IMR-90 (cell line): ENCODE measurements around the gene SLIT3. TPM values are rescaled to one million over a fixed set of nuclear protein-coding genes. Genes with fewer than 3 reads are reported as not detected.
"Not testable (repeated sequence)": the region's sequence is repeated elsewhere in the genome, so short reads cannot be mapped to it uniquely, and the experiment has no call there.

Experiments used
- ATAC-seq: fragments of 200-7000 bp; cut with Tn5 transposase; 2 replicates; pipeline ENCODE4 v1.9.1; 2020; ENCODE audit warnings: low read depth, mild to moderate bottlenecking, moderate library complexity
- BruUV-seq: library from RNA; stranded (reverse); fragments of 400-500 nt; replicated peaks from 2 replicates; lab custom pipeline; 2021; lab: Mats Ljungman, UMichigan
- CTCF ChIA-PET: fragments of 300-600 bp; formaldehyde crosslinking; extraction: SDS; loops from one replicate; lab custom pipeline; 2021; ENCODE audit warnings: antibody characterized with exemption; lab: Yijun Ruan, JAX
- POLR2A ChIA-PET: fragments of 300-600 bp; sonication (Branson Sonifier 250); formaldehyde crosslinking; loops from one replicate; lab custom pipeline; 2022; ENCODE audit warnings: antibody characterized with exemption; ENCODE audit not compliant: unreplicated experiment; lab: Charles Lee
- DNase-seq: peaks from one replicate; pipeline ENCODE4 v3.0.0; 2013
- H2AFZ ChIP-seq: replicated peaks from 2 replicates; pipeline ENCODE3; 2013; ENCODE audit warnings: low read length, mild to moderate bottlenecking; ENCODE audit not compliant: poor library complexity
- H2AK5ac ChIP-seq: 2 replicates; pipeline ENCODE4 v1.6.1; 2013; ENCODE audit warnings: low read depth, low read length, inconsistent platforms
- H2AK9ac ChIP-seq: replicated peaks from 2 replicates; pipeline ENCODE3; 2013; ENCODE audit warnings: mild to moderate bottlenecking, low read depth, low read length, moderate library complexity; ENCODE audit not compliant: poor library complexity
- H2BK120ac ChIP-seq: 2 replicates; pipeline ENCODE4 v1.6.1; 2013; ENCODE audit warnings: low read depth, low read length, inconsistent platforms
- H2BK15ac ChIP-seq: 3 replicates; pipeline ENCODE4 v1.6.1; 2013; ENCODE audit warnings: low read depth, low read length, inconsistent platforms
- H2BK20ac ChIP-seq: 2 replicates; pipeline ENCODE4 v1.6.1; 2013; ENCODE audit warnings: low read depth, mild to moderate bottlenecking, inconsistent platforms, low read length, moderate library complexity
- H2BK5ac ChIP-seq: 2 replicates; pipeline ENCODE4 v1.6.1; 2013; ENCODE audit warnings: mild to moderate bottlenecking, low read depth, low read length, inconsistent platforms; ENCODE audit not compliant: poor library complexity, severe bottlenecking
- H3K14ac ChIP-seq: replicated peaks from 2 replicates; pipeline ENCODE4 v1.6.1; 2013; ENCODE audit warnings: low read depth, low read length, inconsistent platforms
- H3K18ac ChIP-seq: 2 replicates; pipeline ENCODE4 v1.6.1; 2013; ENCODE audit warnings: low read depth, low read length, control low read depth
- H3K23ac ChIP-seq: 2 replicates; pipeline ENCODE4 v1.6.1; 2013; ENCODE audit warnings: low read depth, low read length, inconsistent platforms
- H3K27ac ChIP-seq: 2 replicates; pipeline ENCODE4 v1.5.1; 2013; ENCODE audit warnings: mild to moderate bottlenecking, control low read depth, low read length; ENCODE audit not compliant: insufficient read depth
- H3K27me3 ChIP-seq: 2 replicates; pipeline ENCODE4 v1.6.1; 2013; ENCODE audit warnings: low read length; ENCODE audit not compliant: control insufficient read depth, insufficient read depth
- H3K36me3 ChIP-seq: 2 replicates; pipeline ENCODE4 v1.6.1; 2013; ENCODE audit warnings: low read length, mixed read lengths; ENCODE audit not compliant: control insufficient read depth, insufficient read depth
- H3K4ac ChIP-seq: 2 replicates; pipeline ENCODE4 v1.6.1; 2013; ENCODE audit warnings: low read depth, low read length, inconsistent platforms
- H3K4me1 ChIP-seq: 2 replicates; pipeline ENCODE4 v1.6.1; 2013; ENCODE audit warnings: low read length, mixed read lengths; ENCODE audit not compliant: control insufficient read depth, insufficient read depth
- H3K4me2 ChIP-seq: 2 replicates; pipeline ENCODE4 v1.6.1; 2013; ENCODE audit warnings: low read depth, mild to moderate bottlenecking, control low read depth, low read length, moderate library complexity
- H3K4me3 ChIP-seq: 2 replicates; pipeline ENCODE4 v1.5.1; 2013; ENCODE audit warnings: low read depth, mild to moderate bottlenecking, control low read depth, low read length, moderate library complexity; ENCODE audit not compliant: insufficient read depth
- H3K56ac ChIP-seq: 2 replicates; pipeline ENCODE4 v1.6.1; 2013; ENCODE audit warnings: low read length, inconsistent platforms; ENCODE audit not compliant: insufficient read depth; ENCODE audit errors: extremely low read depth
- H3K79me1 ChIP-seq, 2 experiments: 2 replicates each; pipeline ENCODE4 v1.6.1; 2013; ENCODE audit warnings: low read length in 2 of 2, inconsistent platforms in 1 of 2, low read depth in 1 of 2
- H3K9ac ChIP-seq: 2 replicates; pipeline ENCODE4 v1.6.1; 2013; ENCODE audit warnings: low read depth, low read length, control low read depth
- H3K9me1 ChIP-seq: 2 replicates; pipeline ENCODE4 v1.6.1; 2013; ENCODE audit warnings: low read length, inconsistent platforms; ENCODE audit not compliant: insufficient read depth
- H3K9me3 ChIP-seq: 2 replicates; pipeline ENCODE4 v1.6.1; 2013; ENCODE audit warnings: low read length; ENCODE audit not compliant: control insufficient read depth, insufficient read depth
- H4K20me1 ChIP-seq: 2 replicates; pipeline ENCODE4 v1.6.1; 2013; ENCODE audit warnings: low read length, inconsistent platforms; ENCODE audit not compliant: insufficient read depth
- H4K5ac ChIP-seq: 2 replicates; pipeline ENCODE4 v1.6.1; 2013; ENCODE audit warnings: mild to moderate bottlenecking, low read depth, low read length, control low read depth
- H4K8ac ChIP-seq, 2 experiments: 2 replicates each; pipeline ENCODE4 v1.6.1; 2013; ENCODE audit warnings: low read depth in 2 of 2, low read length in 2 of 2, control low read depth in 1 of 2, inconsistent platforms in 1 of 2
- H4K91ac ChIP-seq: 2 replicates; pipeline ENCODE4 v1.6.1; 2013; ENCODE audit warnings: low read depth, low read length, inconsistent platforms; ENCODE audit not compliant: insufficient read depth
- WGBS, 2 experiments: methylation state at CpG; one replicate each; pipeline versions ENCODE4 v1.1.5 to v1.1.7; 2013; ENCODE audit warnings: missing lambda C conversion rate in 2 of 2; ENCODE audit not compliant: insufficient read length in 1 of 2; ENCODE audit errors: extremely low coverage in 2 of 2; 5-methylcytosine and 5-hydroxymethylcytosine counted together
- dilution Hi-C: fragments of 300-500 bp; cut with HindIII; formaldehyde crosslinking; loops from one replicate; pipeline ENCODE4 v1.14.3; 2018; ENCODE audit warnings: low sequenced_read_pairs; ENCODE audit not compliant: unreplicated experiment
- in situ Hi-C: fragments of 300-500 bp; cut with MboI; formaldehyde crosslinking; loops from 3 replicates; pipeline ENCODE4 v1.14.3; 2019; ENCODE audit warnings: low sequenced_read_pairs, inconsistent platforms, mixed read lengths
- intact Hi-C: fragments of 100-400 bp; cut with micrococcal nuclease; formaldehyde crosslinking; loops from 2 replicates; pipeline ENCODE4 v1.10.0; 2022
- polyA plus RNA-seq, 3 experiments: library from polyadenylated mRNA; depleted of rRNA; stranded (reverse); fragments of >200 nt; gene quantifications; 2 replicates each; pipeline ENCODE4 v1.2.3, GENCODE V29; 2012; ENCODE audit warnings: low replicate concordance in 1 of 3
- total RNA-seq: library from RNA; depleted of rRNA; stranded (reverse); fragments of >200 nt; gene quantifications from 2 replicates; pipeline ENCODE4 v1.2.3, GENCODE V29; 2012

SLIT3 gene
- total and polyA plus RNA-seq, 2 of the 4 experiments (the other 2 are of a cell fraction): 0.18 to 0.50 TPM

- H2AK9ac ChIP-seq, H4K20me1 ChIP-seq, H2AFZ ChIP-seq, H2BK120ac ChIP-seq, H3K23ac ChIP-seq, H3K4me2 ChIP-seq, H3K9ac ChIP-seq, H3K56ac ChIP-seq, BruUV-seq, H3K4me1 ChIP-seq, H2AK5ac ChIP-seq, H3K79me1 ChIP-seq, H2BK5ac ChIP-seq, H3K14ac ChIP-seq, POLR2A ChIA-PET, H3K4ac ChIP-seq, DNase-seq, CTCF ChIA-PET, H3K18ac ChIP-seq, H4K5ac ChIP-seq, H2BK20ac ChIP-seq, H3K27ac ChIP-seq, dilution Hi-C loops, H3K9me3 ChIP-seq, H4K8ac ChIP-seq, H3K27me3 ChIP-seq, H3K36me3 ChIP-seq, intact Hi-C loops, H4K91ac ChIP-seq, H3K9me1 ChIP-seq, H3K4me3 ChIP-seq, in situ Hi-C loops, ATAC-seq, H2BK15ac ChIP-seq: not testable (repeated sequence)
- WGBS, 2 experiments: no CpG with 5 or more reads among the region's 3 CpGs
Observed at GRCh38 chr5:169211761-169212160, 89.2 kb downstream of the SLIT3 start.
